Stimulated activated CD4-positive, alpha-beta T cell treated with anti-CD3 and anti-CD28 coated beads, Interleukin-15, amount 100 ng/mL, for 48 hours (primary cell): ENCODE results near the gene ERRFI1.
A peak's percentile ranks its signal among the peaks of the same experiment; 100 is the strongest.
"Not testable (repeated sequence)": the region's sequence is repeated elsewhere in the genome, so short reads cannot be mapped to it uniquely, and the experiment has no call there.

Source experiments
- DNase-seq, 2 donors: peaks; one replicate each; pipeline ENCODE4 v3.0.0-alpha.2; 2020; ENCODE audit warnings: low read depth in 2 of 2

The ERRFI1 gene

GRCh38 chr1:8026153-8026975, at the start of gene ERRFI1:
ERRFI1 (minus strand) TSS chr1:8026309; CDS start chr1:8015619, 10,690 bp downstream.
- peak; percentile 74 to 83 for DNase-seq

DNA sequence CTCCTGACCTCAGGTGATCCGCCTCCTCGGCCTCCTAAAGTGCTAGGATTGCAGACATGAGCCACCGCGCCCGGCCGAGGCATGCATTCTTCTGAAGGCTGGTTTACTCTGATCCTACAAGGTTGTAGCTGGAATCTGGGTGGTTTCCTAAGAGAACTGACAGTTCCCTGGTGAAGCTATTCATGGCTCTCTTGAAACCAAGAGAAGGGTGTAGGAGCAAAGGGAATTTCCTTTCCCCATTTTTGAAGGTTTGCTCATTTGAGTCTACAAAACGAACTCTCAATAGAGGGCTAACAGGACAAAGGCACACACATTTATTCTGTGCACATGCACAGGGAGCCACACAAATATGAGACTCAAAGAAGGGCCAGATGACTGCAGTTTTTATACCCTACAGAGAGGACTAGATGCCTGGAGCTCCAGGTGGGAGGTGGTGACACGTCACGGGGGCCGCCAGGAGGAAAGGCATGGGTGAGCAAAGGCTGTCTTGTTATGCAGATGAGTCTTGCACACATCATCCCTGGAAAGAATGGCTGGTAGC, 49.5 kb upstream of the ERRFI1 start:
- DNase-seq: no peak

DNA sequence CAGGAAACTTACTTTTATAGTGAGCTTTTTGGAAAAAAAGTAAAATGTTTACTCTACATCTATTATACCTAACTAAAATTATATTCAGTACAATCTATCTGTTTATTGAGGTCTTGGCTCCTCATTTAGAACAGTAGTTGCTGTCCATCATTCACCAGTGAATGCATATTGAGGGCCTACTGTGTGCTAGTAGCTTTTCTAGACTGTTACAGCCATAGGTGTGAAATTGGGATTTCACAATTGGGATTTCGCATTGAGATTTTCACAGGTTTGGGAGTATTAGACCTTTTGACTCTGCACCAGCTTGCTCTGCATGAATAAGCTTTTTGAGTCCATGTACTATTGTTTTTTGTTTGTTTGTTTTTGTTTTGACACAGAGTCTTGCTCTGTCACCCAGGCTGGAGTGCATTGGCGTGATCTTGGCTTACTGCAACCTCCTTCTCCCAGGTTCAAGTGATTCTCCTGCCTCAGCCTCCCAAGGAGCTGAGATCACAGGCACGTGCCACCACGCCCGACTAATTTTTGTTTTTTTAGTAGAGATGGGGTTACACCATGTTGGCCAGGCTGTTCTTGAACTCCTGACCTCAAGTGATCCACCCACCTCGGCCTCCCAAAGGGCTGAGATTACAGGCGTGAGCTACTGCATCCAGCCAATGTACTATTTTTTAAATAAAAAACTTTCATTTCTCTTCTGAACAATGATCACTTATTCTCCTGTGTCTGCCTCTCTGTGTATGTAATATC, 47.2 kb upstream of the ERRFI1 start:
- no peak for DNase-seq

DNA sequence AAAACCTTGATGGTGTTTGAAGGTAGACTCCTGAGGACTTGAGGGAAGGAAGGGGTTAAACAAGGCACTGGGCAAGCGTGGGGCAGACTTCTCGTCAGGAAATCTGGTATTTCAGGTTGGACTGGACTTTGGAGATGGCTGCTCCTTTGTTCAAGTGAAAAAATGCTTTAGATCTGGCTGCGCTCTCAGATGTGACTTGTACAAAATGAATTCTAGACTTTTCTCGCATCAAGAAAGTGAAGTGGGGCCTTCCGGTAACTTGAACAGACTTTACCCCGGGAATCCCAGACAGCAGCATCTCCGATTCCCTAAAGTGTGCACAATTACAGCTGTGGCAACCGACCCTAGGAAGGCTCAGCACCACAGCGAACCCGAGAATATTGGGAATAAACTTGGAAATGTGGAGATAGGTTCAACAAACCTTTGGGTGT, 44.3 kb upstream of the ERRFI1 start:
- DNase-seq: no peak

DNA sequence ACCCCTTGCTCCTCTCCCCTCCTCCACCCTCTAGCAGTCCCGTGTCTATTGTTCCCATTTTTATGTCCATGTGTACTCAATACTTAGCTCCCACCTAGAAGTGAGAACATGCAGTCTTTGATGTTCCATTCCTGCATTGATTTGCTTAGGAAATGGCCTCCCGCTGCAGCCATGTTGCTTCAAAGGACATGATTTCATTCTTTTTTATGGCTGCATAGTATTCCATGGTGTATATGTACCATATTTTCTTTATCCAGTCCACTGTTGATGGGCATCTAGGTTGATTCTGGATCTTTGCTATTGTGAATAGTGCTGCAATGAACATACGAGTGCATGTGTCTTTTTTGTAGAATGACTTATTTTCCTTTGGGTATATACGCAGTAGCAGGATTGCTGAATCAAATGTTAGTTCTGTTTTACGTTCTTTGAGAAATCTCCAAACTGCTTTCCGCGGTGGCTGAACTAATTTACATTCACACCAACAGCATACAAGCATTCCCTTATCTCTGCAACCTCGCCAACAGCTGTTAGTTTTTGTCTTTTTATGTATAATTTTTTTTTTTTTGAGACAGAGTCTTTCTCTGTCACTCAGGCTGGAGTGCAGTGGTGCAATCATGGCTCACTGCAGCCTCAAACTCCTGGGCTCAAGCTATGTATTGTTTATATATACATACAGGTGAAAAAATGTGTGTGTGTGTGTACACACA, 43.7 kb upstream of the ERRFI1 start:
- DNase-seq: not testable (repeated sequence)

- DNase-seq: no peak
Observed at GRCh38 chr1:8065369-8065768, 39.3 kb upstream of the ERRFI1 start.

DNA sequence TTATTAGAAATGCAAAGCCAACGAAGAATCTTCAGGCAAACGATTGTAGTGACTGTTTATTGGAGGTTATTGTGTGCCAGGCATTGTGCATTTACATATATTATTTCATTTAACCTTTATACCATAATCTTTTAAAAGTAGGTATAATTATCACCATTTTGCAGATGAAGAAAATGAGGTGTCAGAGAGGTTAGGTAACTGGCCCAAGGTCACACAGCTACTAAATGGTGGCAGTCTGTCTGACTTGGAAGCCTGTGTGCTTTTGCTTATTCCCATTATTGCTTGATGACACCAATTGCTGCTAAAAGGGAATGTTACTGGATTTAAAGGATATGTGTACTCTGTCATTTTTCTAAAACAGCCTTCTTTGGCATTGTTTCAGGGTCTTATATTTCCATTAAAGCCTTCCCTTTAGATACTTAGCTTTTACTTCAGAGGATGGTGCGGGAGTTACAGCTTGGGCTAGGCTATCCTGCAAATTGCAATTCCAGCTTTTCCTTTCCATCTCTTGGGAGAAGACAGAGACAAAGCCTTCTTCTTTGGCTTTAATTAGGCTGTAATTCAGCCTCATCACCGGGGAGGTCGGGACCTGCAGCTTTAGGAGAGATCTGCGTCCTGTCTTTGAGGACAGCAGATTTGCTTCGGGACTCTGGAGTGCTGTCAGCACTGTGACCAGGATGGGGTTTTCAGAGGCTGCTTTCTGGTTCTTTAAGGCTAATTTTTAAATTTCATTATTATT, 37.4 kb upstream of the ERRFI1 start:
- DNase-seq: no peak

DNA sequence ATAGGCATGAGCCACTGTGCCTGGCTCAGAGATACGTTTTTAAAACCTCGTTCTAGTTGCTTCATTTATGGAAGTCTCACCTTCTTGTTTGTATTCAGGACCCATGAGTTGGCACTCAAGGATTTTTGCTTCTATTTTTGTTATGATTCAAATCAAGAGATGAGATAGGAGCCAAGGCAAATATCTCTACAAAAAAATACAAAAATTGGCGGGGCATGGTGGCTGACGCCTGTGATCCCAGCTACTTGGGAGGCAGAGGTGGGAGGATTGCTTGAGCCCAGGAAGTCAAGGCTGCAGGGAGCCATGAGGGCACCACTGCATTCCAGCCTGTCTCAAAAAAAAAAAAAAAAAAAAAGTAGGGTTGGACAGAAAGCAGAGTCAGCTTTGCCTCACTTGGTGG, 36.8 kb upstream of the ERRFI1 start:
- DNase-seq: no peak

DNA sequence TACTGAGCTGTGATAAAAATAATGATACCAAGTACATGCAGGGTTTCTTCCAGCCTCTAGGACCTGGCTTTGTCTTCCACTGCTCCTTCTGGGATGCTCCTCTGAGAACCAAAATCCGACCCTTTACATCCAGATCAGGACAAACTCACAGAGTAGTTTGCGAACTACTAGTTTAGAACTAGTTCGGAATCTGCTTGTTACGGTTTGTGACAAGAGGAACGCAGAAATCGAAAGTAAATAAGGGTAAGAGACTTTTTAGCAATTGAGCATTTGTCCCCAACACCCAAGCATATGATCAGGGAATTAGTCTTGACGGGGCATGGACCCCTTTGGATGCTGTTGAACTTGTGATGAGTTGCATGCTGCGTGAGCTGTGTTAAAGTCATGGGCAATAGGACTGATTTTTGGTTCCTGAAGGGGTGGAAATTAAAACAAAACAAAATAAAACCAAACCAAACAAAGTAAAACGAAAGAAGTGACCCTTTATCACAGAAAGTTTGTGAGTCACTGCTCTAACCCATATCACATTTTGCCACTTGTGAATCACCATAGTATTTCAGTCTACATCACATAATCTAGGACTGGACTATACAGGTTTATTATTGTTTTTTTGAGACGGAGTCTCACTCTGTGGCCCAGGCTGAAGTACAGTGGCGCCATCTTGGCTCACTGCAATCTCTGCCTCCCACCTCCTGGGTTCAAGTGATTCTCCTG, 35.7 kb upstream of the ERRFI1 start:
- DNase-seq: no peak

- no peak for DNase-seq
Observed at GRCh38 chr1:8061210-8061609, 35.1 kb upstream of the ERRFI1 start.

DNA sequence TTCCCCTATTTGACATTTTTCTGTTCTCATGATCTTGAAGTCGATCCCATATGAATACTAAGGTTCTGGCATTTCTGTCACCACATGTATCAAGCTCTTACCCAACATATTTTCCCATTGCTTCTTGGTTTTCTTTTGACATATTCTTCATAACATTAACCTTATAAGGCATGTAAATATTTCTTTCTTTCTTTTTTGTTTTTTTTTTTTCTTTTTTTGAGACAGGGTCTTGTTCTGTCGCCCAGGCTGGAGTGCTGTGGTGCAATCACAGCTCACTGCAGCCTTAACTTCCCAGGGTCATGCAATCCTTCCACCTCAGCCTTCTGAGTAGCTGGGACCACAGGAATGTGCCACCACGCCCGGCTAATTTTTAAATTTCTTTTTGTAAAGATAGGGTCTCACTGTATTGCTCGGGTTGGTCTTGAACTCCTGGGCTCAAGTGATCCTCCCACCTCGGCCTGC, 33.1 kb upstream of the ERRFI1 start:
- no peak for DNase-seq

DNA sequence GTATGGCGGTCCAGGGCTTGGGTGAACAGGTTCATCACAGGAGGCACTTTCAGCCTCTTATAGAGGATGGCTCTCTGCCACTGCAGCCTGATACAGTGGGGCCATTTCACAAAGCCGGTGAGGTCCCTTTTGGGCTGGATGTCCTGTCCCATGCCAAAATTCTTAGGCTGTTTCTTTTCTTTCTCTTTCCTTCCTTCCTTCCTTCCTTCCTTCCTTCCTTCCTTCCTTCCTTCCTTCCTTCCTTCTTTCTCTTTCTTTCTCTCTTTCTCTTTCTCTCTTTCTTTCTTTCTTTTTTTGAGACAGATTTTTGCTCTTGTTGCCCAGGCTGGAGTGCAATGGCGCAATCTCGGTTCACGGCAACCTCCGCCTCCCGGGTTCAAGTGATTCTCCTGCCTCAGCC, 31.7 kb upstream of the ERRFI1 start:
- DNase-seq: not testable (repeated sequence)

DNA sequence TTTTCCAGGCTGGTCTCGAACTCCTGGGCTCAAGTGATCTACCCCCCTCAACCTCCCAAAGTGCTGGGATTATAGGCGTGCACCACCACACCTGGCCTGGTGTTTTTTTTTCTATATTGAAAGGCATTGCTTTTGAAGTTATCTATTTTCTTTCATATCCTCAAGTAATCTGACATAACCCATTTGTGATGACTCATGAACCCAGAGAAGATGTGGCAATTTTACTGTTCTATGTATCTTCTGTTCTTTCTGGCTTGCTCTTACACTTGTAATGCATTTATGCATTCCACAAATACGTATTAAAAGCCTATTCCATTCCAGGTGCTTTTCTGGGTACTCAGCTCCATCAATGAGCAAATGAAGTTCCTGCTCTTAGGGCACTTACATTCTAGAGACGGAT, 29.9 kb upstream of the ERRFI1 start:
- DNase-seq: no peak

GRCh38 chr1:8053878-8054567, 27.9 kb upstream of the ERRFI1 start:
- DNase-seq: no peak

DNA sequence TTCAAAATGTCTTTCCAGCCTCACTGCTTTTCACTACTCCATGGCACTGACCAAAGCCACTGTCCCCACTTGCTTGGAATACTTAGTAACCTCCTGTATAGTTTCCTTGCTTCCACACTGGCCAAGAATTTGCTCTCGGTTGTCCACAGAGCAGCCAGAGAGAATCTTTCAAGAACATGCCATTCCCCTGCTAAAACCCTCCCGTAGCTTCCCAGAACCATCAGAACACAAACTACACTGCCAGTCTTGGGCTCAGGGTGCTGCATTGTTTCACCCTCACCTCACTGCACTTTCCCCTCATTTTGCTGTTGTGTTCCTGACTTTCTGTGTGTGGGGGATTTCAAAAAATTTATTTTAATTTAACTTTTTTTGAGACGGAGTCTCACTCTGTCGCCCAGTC, 25.5 kb upstream of the ERRFI1 start:
- DNase-seq: no peak

- DNase-seq: not testable (repeated sequence)
Observed at GRCh38 chr1:8049229-8049628, 23.1 kb upstream of the ERRFI1 start.

DNA sequence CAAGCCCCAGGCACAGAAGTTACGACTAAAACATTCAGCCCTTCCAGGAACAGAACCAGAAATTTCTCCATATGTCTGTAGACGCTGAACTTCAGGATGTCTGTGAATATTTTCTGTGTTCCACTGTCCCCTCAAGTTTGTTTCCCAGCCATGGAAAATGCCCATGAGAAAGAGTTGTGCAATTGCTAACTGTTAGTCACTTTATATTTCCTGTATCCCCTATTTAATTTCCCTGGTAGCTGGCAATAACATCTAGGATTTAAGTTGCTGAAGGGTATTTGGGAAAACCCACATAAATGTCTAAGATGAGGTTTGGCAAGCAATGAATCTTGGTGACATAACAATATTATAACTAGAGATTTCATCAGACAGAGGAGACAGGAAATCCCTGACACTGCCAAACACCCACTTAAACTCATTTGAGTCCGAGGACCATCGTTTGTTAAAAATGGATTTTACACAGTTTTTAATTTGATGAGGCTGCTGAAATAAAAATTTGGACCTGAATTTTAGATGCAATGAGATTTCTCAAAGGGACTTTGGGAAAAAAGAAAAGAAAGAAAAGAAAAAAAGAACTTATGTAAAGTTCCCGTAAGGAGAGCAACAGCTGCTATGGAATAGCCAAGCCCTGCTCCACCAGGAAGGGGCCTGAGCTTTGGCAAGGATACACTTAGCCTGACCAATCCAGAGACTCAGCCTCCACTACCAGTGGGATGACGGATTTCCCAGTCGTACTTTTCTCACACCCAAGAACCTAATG, 21.8 kb upstream of the ERRFI1 start:
- no peak for DNase-seq

- no peak for DNase-seq
Observed at GRCh38 chr1:8047112-8047511, 21.0 kb upstream of the ERRFI1 start.

- no peak for DNase-seq
Observed at GRCh38 chr1:8046391-8046790, 20.3 kb upstream of the ERRFI1 start.
